ENCODE measurements around the gene JPT2.

DNA sequence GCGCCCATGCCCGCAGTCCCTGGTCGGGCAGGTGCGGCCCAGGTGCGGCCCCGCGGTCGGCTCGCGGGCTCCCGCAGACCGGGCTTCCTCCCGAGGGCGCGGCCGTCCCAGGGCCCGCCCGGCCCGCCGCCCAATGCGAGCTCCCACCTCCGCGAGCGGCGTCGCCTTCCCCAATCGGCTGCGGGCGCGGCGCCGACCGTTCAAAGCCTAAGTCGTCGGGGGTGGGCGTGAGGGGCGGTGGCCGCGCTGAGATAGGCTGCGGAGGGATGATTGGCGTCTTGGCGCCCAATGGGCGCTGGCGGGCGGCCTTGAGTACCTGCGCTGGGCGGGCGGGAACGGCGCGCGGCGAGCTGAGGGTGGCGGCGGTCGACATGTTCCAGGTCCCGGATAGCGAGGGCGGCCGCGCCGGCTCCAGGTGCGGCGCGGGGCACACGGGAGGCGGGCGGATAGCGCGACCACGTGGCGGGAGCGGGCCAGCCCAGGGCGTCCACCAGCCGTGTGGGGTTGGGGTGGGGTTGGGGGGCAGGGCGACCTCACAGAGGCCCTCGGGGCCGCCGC is at the start of gene JPT2:
- TF ChIP-seq CTCF (IDR thresholded peaks at IDR 0.05; ENCODE audit: insufficient read depth, low read length, poor library complexity, severe bottlenecking) (no peak), EZH2phosphoT487 (conservative IDR thresholded peaks at IDR 0.05; ENCODE audit: low read length) (no peak)

Data from SU-DHL-6 (cell line).